HepG2 (cell line): ENCODE data around the gene SLC22A31. TPM values are rescaled to one million over a fixed set of nuclear protein-coding genes. Genes with fewer than 3 reads are reported as not detected.

ENCODE experiments used
- ATAD3A ChIP-seq: sonication (generic); formaldehyde crosslinking; IDR thresholded peaks from 2 replicates; pipeline ENCODE4 v1.4.0; 2020; ENCODE audit warnings: missing genetic modification reagents
- DMAP1 ChIP-seq: IDR thresholded peaks from 2 replicates; pipeline ENCODE4 v1.6.1; 2016
- ETV6 ChIP-seq: sonication (generic); formaldehyde crosslinking; conservative IDR thresholded peaks from 2 replicates; pipeline ENCODE4 v1.4.0; 2020; ENCODE audit warnings: missing genetic modification reagents
- GABPB1 ChIP-seq: IDR thresholded peaks from 2 replicates; pipeline ENCODE4 v1.6.1; 2016; ENCODE audit warnings: mild to moderate bottlenecking, missing genetic modification reagents, moderate library complexity, missing compliant biosample characterization
- GPN1 ChIP-seq: sonication (generic); formaldehyde crosslinking; IDR thresholded peaks from 2 replicates; pipeline ENCODE4 v1.5.1; 2020; ENCODE audit warnings: missing genetic modification reagents, borderline replicate concordance
- HCFC1 ChIP-seq: fragments of 150-350 bp; IDR thresholded peaks from 2 replicates; pipeline ENCODE4 v1.6.1; 2014; ENCODE audit warnings: low read depth, low read length
- HNF4A ChIP-seq: sonication (generic); formaldehyde crosslinking; IDR thresholded peaks from 2 replicates; pipeline ENCODE4 v1.4.0; 2020; ENCODE audit warnings: missing genetic modification reagents
- MIXL1 ChIP-seq: IDR thresholded peaks from 2 replicates; pipeline ENCODE4 v1.6.1; 2016
- NR1H2 ChIP-seq: sonication (generic); formaldehyde crosslinking; IDR thresholded peaks from 2 replicates; pipeline ENCODE4 v1.8.1; 2022; ENCODE audit warnings: low read depth, missing genetic modification reagents, borderline replicate concordance
- NR2F6 ChIP-seq, 2 experiments: IDR thresholded peaks; 2 replicates each; pipeline ENCODE4 v1.6.1; 2016; ENCODE audit warnings: antibody characterized with exemption in 1 of 2, mild to moderate bottlenecking in 1 of 2
- RBM22 ChIP-seq: fragments of 200-400 bp; formaldehyde crosslinking; optimal IDR thresholded peaks from 2 replicates; pipeline ENCODE3; 2017; ENCODE audit warnings: mild to moderate bottlenecking, low read length, moderate library complexity
- RFX3 ChIP-seq: IDR thresholded peaks from 2 replicates; pipeline ENCODE4 v1.6.1; 2016; ENCODE audit warnings: missing biosample characterization, missing genetic modification reagents
- SMAD3 ChIP-seq: sonication (generic); formaldehyde crosslinking; IDR thresholded peaks from 2 replicates; pipeline ENCODE4 v1.4.0; 2020; ENCODE audit warnings: missing genetic modification reagents
- SP2 ChIP-seq: sonication (generic); formaldehyde crosslinking; IDR thresholded peaks from 2 replicates; pipeline ENCODE4 v1.5.1; 2020; ENCODE audit warnings: mild to moderate bottlenecking, missing genetic modification reagents
- TFDP2 ChIP-seq: sonication (generic); formaldehyde crosslinking; IDR thresholded peaks from 2 replicates; pipeline ENCODE4 v1.4.0; 2020; ENCODE audit warnings: missing genetic modification reagents
- THAP8 ChIP-seq: sonication (generic); formaldehyde crosslinking; IDR thresholded peaks from 2 replicates; pipeline ENCODE4 v1.5.1; 2020; ENCODE audit warnings: missing genetic modification reagents, mild to moderate bottlenecking, borderline replicate concordance
- ZMYM4 ChIP-seq: sonication (generic); formaldehyde crosslinking; IDR thresholded peaks from 2 replicates; pipeline ENCODE4 v1.8.1; 2023; ENCODE audit warnings: mild to moderate bottlenecking, missing genetic modification reagents
- ZNF136 ChIP-seq: sonication (generic); formaldehyde crosslinking; IDR thresholded peaks from 2 replicates; pipeline ENCODE4 v1.8.1; 2022; ENCODE audit warnings: low read depth, mild to moderate bottlenecking, moderate library complexity, missing genetic modification reagents
- ZNF496 ChIP-seq: sonication (generic); formaldehyde crosslinking; IDR thresholded peaks from 2 replicates; pipeline ENCODE4 v1.8.1; 2023; ENCODE audit warnings: mild to moderate bottlenecking, moderate library complexity, missing genetic modification reagents; ENCODE audit not compliant: insufficient replicate concordance
- ZNF570 ChIP-seq: sonication (generic); formaldehyde crosslinking; IDR thresholded peaks from 2 replicates; pipeline ENCODE4 v1.4.0; 2020; ENCODE audit warnings: mild to moderate bottlenecking, missing genetic modification reagents, borderline replicate concordance
- ZNF576 ChIP-seq: sonication (generic); formaldehyde crosslinking; IDR thresholded peaks from 2 replicates; pipeline ENCODE4 v1.4.0; 2020; ENCODE audit warnings: mild to moderate bottlenecking, missing genetic modification reagents
- ZNF703 ChIP-seq: sonication (generic); formaldehyde crosslinking; IDR thresholded peaks from 2 replicates; pipeline ENCODE4 v1.5.1; 2020; ENCODE audit warnings: missing genetic modification reagents, mild to moderate bottlenecking, moderate library complexity, borderline replicate concordance
- ZNF784 ChIP-seq: sonication (generic); formaldehyde crosslinking; IDR thresholded peaks from 2 replicates; pipeline ENCODE4 v1.5.1; 2020; ENCODE audit warnings: missing genetic modification reagents, mild to moderate bottlenecking, borderline replicate concordance
- polyA plus RNA-seq, 8 experiments: library from polyadenylated mRNA; depleted of rRNA in 3 of 8; stranded (reverse) in 7 of 8; unstranded in 1 of 8; fragments of >200 nt; fragmentation: Illumina TruSeq in 4 of 8; extraction: Trizol in 4 of 8; gene quantifications; 2 replicates each; pipeline versions ENCODE4 v1.2.1 to v1.2.3, GENCODE V29; 2011 to 2016; ENCODE audit warnings: low read depth in 4 of 8, missing spikeins in 1 of 8, mixed read lengths in 1 of 8; ENCODE audit not compliant: insufficient read depth in 1 of 8
- total RNA-seq, 5 experiments: library from RNA; depleted of rRNA; stranded (reverse); fragments of >200 nt; fragmentation: Illumina TruSeq; extraction: Trizol; gene quantifications; 2 replicates each; pipeline ENCODE4 v1.2.3, GENCODE V29; 2016; ENCODE audit warnings: low read depth in 1 of 5
- TF ChIP-seq, protein P1 (sequence below): sonication (generic); formaldehyde crosslinking; IDR thresholded peaks from 2 replicates; pipeline ENCODE4 v1.4.0; 2020; ENCODE audit warnings: missing genetic modification reagents

The SLC22A31 gene
- total and polyA plus RNA-seq, 2 of the 13 experiments (the other 11 are each of a cell fraction or from before 2014, with no cell fraction given): 67.3 to 83.3 TPM

GRCh38 chr16:89241187-89242007, 41.1 kb upstream of the SLC22A31 start (continued):
- TF ChIP-seq ZNF136 (peak; percentile 7; the same call in 1 of the 2 replicates), MIXL1 (CRISPR knock-in tag) (peak; percentile 9; the same call in 1 of the 2 replicates), SP2 (CRISPR knock-in tag) (peak; percentile 72), ETV6 (CRISPR knock-in tag) (peak; percentile 88), RBM22 (no peak), HCFC1 (no peak; the same call in 1 of the 2 replicates), RFX3 (no peak), ZNF576 (CRISPR knock-in tag) (no peak), GPN1 (CRISPR knock-in tag) (no peak), ATAD3A (CRISPR knock-in tag) (no peak), THAP8 (CRISPR knock-in tag) (0 out of 2 replicates have a peak, but pooled peaks have one; percentile 83), ZNF496 (CRISPR knock-in tag) (no peak), TFDP2 (CRISPR knock-in tag) (peak; percentile 52), ZNF570 (no peak), NR2F6 (IDR thresholded peaks at IDR 0.05) (peak; percentile 46), NR2F6 (CRISPR knock-in tag; IDR thresholded peaks at IDR 0.05) (peak; percentile 45; the same call in 1 of the 2 replicates), HNF4A (peak; percentile 25; the same call in 1 of the 2 replicates), ZNF784 (CRISPR knock-in tag) (peak; percentile 71; the same call in 1 of the 2 replicates), ZNF703 (CRISPR knock-in tag) (no peak; the same call in 1 of the 2 replicates), DMAP1 (CRISPR knock-in tag) (peak; percentile 85; the same call in 1 of the 2 replicates), SMAD3 (CRISPR knock-in tag) (no peak; the same call in 1 of the 2 replicates), GABPB1 (CRISPR knock-in tag) (peak; percentile 98), NR1H2 (no peak), ZMYM4 (CRISPR knock-in tag) (peak; percentile 89)
- TF ChIP-seq, protein P1, sequence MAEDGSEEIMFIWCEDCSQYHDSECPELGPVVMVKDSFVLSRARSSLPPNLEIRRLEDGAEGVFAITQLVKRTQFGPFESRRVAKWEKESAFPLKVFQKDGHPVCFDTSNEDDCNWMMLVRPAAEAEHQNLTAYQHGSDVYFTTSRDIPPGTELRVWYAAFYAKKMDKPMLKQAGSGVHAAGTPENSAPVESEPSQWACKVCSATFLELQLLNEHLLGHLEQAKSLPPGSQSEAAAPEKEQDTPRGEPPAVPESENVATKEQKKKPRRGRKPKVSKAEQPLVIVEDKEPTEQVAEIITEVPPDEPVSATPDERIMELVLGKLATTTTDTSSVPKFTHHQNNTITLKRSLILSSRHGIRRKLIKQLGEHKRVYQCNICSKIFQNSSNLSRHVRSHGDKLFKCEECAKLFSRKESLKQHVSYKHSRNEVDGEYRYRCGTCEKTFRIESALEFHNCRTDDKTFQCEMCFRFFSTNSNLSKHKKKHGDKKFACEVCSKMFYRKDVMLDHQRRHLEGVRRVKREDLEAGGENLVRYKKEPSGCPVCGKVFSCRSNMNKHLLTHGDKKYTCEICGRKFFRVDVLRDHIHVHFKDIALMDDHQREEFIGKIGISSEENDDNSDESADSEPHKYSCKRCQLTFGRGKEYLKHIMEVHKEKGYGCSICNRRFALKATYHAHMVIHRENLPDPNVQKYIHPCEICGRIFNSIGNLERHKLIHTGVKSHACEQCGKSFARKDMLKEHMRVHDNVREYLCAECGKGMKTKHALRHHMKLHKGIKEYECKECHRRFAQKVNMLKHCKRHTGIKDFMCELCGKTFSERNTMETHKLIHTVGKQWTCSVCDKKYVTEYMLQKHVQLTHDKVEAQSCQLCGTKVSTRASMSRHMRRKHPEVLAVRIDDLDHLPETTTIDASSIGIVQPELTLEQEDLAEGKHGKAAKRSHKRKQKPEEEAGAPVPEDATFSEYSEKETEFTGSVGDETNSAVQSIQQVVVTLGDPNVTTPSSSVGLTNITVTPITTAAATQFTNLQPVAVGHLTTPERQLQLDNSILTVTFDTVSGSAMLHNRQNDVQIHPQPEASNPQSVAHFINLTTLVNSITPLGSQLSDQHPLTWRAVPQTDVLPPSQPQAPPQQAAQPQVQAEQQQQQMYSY (CRISPR knock-in tag): peak; percentile 80
